Activated naive CD8-positive, alpha-beta T cell (primary cell): ENCODE data around the gene CHST15.

ENCODE experiments used
- H3K27ac Mint-ChIP-seq: one replicate; pipeline ENCODE4 v1.8.0; 2021; ENCODE audit warnings: mixed read lengths
- H3K27me3 Mint-ChIP-seq: one replicate; pipeline ENCODE4 v1.8.0; 2021; ENCODE audit warnings: mixed read lengths
- H3K36me3 Mint-ChIP-seq: one replicate; pipeline ENCODE4 v1.8.0; 2021; ENCODE audit warnings: mixed read lengths
- H3K4me1 Mint-ChIP-seq: one replicate; pipeline ENCODE4 v1.8.0; 2021; ENCODE audit warnings: low read depth, mixed read lengths
- H3K4me3 Mint-ChIP-seq: one replicate; pipeline ENCODE4 v1.8.0; 2021; ENCODE audit warnings: mild to moderate bottlenecking, mixed read lengths
- H3K9me3 Mint-ChIP-seq: one replicate; pipeline ENCODE4 v1.8.0; 2021; ENCODE audit warnings: low read depth, mixed read lengths

The CHST15 gene

GRCh38 chr10:124008681-124009080, 84.7 kb downstream of the CHST15 start:
- Mint-ChIP-seq H3K27me3 (no peaks in the 10 kb centered on the region), H3K36me3 (no peaks in the 10 kb centered on the region), H3K27ac (no peak overlapping the region), H3K4me3 (no peak overlapping the region), H3K4me1 (no peaks in the 10 kb centered on the region), H3K9me3 (peaks cover 5% of the 10 kb centered on the region)

DNA sequence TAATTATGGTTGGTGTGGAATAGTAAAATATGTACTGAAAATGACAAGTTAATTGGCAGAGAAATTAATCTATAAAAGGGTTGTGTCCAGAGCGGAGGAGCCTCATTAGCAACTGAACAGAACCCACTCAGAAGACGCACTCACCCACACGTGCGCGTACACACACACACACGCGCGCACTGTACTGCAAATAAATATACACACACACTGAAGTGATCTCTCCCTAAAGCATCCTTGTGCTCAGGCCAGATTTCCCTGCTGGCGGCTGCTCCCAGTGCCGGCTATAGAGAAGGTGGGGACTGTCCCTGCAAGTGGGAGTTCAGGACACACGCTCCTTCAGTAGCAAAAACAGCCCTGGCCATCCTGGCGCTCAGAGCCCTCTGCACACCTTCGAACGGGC, 85.2 kb downstream of the CHST15 start:
- Mint-ChIP-seq H3K27ac (no peak overlapping the region), H3K27me3 (no peaks in the 10 kb centered on the region), H3K4me1 (no peaks in the 10 kb centered on the region), H3K36me3 (no peaks in the 10 kb centered on the region), H3K4me3 (no peak overlapping the region), H3K9me3 (no peaks in the 10 kb centered on the region)

- Mint-ChIP-seq H3K4me3 (no peak overlapping the region), H3K27me3 (no peaks in the 10 kb centered on the region), H3K4me1 (no peaks in the 10 kb centered on the region), H3K9me3 (no peaks in the 10 kb centered on the region), H3K27ac (no peak overlapping the region), H3K36me3 (no peaks in the 10 kb centered on the region)
These were observed 85.6 kb downstream of the CHST15 start for GRCh38 chr10:124007773-124008145.

GRCh38 chr10:124007102-124007772, 86.2 kb downstream of the CHST15 start:
- Mint-ChIP-seq H3K9me3 (no peaks in the 10 kb centered on the region), H3K27ac (no peak overlapping the region), H3K27me3 (no peaks in the 10 kb centered on the region), H3K4me1 (no peaks in the 10 kb centered on the region), H3K36me3 (no peaks in the 10 kb centered on the region), H3K4me3 (no peak overlapping the region)

GRCh38 chr10:124006526-124006925, 86.9 kb downstream of the CHST15 start:
- no peak overlapping the region for H3K27ac Mint-ChIP-seq
- no peaks in the 10 kb centered on the region for H3K4me1 Mint-ChIP-seq
- H3K27me3 Mint-ChIP-seq: no peaks in the 10 kb centered on the region
- H3K9me3 Mint-ChIP-seq: no peaks in the 10 kb centered on the region
- H3K36me3 Mint-ChIP-seq: no peaks in the 10 kb centered on the region
- no peak overlapping the region for H3K4me3 Mint-ChIP-seq

GRCh38 chr10:124005991-124006392, 87.4 kb downstream of the CHST15 start:
- no peak overlapping the region for H3K4me3 Mint-ChIP-seq
- no peak overlapping the region for H3K27ac Mint-ChIP-seq
- H3K9me3 Mint-ChIP-seq: no peaks in the 10 kb centered on the region
- no peaks in the 10 kb centered on the region for H3K4me1 Mint-ChIP-seq
- H3K27me3 Mint-ChIP-seq: no peaks in the 10 kb centered on the region
- H3K36me3 Mint-ChIP-seq: no peaks in the 10 kb centered on the region

- H3K27ac Mint-ChIP-seq: no peak overlapping the region
- H3K4me1 Mint-ChIP-seq: no peaks in the 10 kb centered on the region
- H3K36me3 Mint-ChIP-seq: no peaks in the 10 kb centered on the region
- no peaks in the 10 kb centered on the region for H3K9me3 Mint-ChIP-seq
- no peaks in the 10 kb centered on the region for H3K27me3 Mint-ChIP-seq
- no peak overlapping the region for H3K4me3 Mint-ChIP-seq
These were observed 88.3 kb downstream of the CHST15 start for GRCh38 chr10:124005091-124005490.

- Mint-ChIP-seq H3K4me3 (no peak overlapping the region), H3K27me3 (no peaks in the 10 kb centered on the region)
These were observed 88.8 kb downstream of the CHST15 start for GRCh38 chr10:124004663-124005004.

GRCh38 chr10:124003871-124004662, 89.3 kb downstream of the CHST15 start:
- Mint-ChIP-seq H3K4me3 (no peak overlapping the region), H3K4me1 (no peaks in the 10 kb centered on the region), H3K27ac (no peak overlapping the region), H3K9me3 (no peaks in the 10 kb centered on the region), H3K36me3 (no peaks in the 10 kb centered on the region), H3K27me3 (peaks cover 1% of the 10 kb centered on the region)

More at GRCh38 chr10:124004663-124005004, 88.8 kb downstream of the CHST15 start:
- Mint-ChIP-seq H3K9me3 (no peaks in the 10 kb centered on the region), H3K4me1 (no peaks in the 10 kb centered on the region), H3K27ac (no peak overlapping the region), H3K36me3 (no peaks in the 10 kb centered on the region)

DNA sequence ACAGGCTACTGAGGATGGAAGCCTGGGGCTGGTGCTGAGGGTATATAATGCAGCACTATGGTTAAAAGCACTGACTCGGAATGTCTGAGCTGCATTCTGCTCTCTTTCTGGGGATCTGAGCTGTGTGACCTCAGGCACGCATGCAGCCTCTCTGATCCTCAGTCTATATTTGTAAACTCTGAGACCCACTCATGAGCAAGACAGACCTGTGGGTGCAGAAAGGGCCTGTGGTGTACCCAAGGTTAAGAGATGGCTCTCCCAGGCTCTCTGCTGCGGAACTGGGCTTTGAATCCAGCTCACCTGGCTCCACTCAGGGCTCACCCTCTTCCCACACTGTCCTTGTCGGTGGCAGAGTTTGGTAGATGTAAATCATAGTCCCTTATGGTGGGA, 89.9 kb downstream of the CHST15 start:
- no peaks in the 10 kb centered on the region for H3K36me3 Mint-ChIP-seq
- H3K27me3 Mint-ChIP-seq: peaks cover 1% of the 10 kb centered on the region
- no peaks in the 10 kb centered on the region for H3K4me1 Mint-ChIP-seq
- no peaks in the 10 kb centered on the region for H3K9me3 Mint-ChIP-seq
- no peak overlapping the region for H3K4me3 Mint-ChIP-seq
- H3K27ac Mint-ChIP-seq: no peak overlapping the region

- Mint-ChIP-seq H3K36me3 (no peaks in the 10 kb centered on the region), H3K27me3 (peaks cover 3% of the 10 kb centered on the region), H3K4me3 (no peak overlapping the region), H3K27ac (no peak overlapping the region), H3K4me1 (no peaks in the 10 kb centered on the region), H3K9me3 (no peaks in the 10 kb centered on the region)
These were observed 90.4 kb downstream of the CHST15 start for GRCh38 chr10:124003070-124003419.

GRCh38 chr10:124002391-124003069, 90.9 kb downstream of the CHST15 start:
- Mint-ChIP-seq H3K27me3 (peaks cover 4% of the 10 kb centered on the region), H3K9me3 (no peaks in the 10 kb centered on the region), H3K4me3 (no peak overlapping the region), H3K4me1 (no peaks in the 10 kb centered on the region), H3K27ac (no peak overlapping the region), H3K36me3 (no peaks in the 10 kb centered on the region)

DNA sequence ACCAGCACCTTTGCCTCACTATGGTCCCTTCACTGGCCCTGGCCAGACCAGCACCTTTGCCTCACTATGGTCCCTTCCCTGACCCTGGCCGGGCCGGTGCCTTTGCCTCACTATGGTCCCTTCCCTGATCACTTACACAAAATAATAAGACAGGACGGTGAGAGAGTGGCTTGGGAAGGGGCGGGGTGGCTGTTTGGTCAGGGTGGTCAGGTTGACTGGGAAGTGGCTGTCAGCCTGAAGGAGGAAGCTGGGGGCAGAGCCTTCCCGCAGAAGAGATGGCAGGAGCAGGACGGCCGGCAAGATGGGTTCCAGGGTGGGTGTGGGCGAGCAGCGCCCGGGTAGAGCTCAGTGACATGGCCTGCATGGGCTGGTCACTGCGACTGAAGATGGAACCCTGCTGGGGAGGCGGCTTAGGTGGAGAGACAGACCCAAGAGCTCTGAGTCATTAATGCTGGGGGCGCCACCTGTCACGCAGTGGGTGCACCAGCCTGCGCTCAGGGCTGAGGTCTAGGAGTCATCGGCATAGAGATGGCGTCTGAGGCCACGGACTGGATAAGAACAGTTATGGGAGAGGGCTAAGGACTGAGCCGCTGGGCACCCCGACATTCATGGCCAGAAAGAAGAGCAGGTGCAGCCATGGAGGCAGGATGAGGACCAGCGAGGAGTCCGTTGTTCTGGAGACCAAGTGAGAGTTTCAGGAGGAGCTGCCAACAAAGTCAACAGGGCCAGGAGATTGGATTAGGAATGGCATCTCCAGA, 91.8 kb downstream of the CHST15 start:
- Mint-ChIP-seq H3K4me3 (no peak overlapping the region), H3K36me3 (no peaks in the 10 kb centered on the region), H3K9me3 (no peaks in the 10 kb centered on the region), H3K4me1 (no peaks in the 10 kb centered on the region), H3K27me3 (peaks cover 4% of the 10 kb centered on the region), H3K27ac (no peak overlapping the region)

GRCh38 chr10:124000792-124001201, 92.6 kb downstream of the CHST15 start:
- Mint-ChIP-seq H3K9me3 (no peaks in the 10 kb centered on the region), H3K36me3 (no peaks in the 10 kb centered on the region), H3K4me1 (no peaks in the 10 kb centered on the region), H3K27ac (no peak overlapping the region), H3K27me3 (peaks cover 8% of the 10 kb centered on the region), H3K4me3 (no peak overlapping the region)
